Loucy (cell line): ENCODE measurements around the gene CSPG4.
"Not testable (repeated sequence)": the region's sequence is repeated elsewhere in the genome, so short reads cannot be mapped to it uniquely, and the experiment has no call there.

Experiments used
- H2AFZ ChIP-seq: fragments of 200-600 bp; sonication (generic); 2 replicates; pipeline ENCODE4 v1.6.0; 2016; ENCODE audit warnings: antibody characterized with exemption, mild to moderate bottlenecking, low read length, moderate library complexity
- H3F3A ChIP-seq: fragments of 200-600 bp; 2 replicates; pipeline ENCODE4 v1.6.0; 2016; ENCODE audit warnings: antibody characterized with exemption, low read depth, mild to moderate bottlenecking
- H3K27me3 ChIP-seq: fragments of 200-600 bp; sonication (generic); 2 replicates; pipeline ENCODE4 v1.6.1; 2014; ENCODE audit warnings: low read length, mild to moderate bottlenecking; ENCODE audit not compliant: insufficient read depth, poor library complexity, severe bottlenecking
- H3K36me3 ChIP-seq: fragments of 200-600 bp; sonication (generic); 2 replicates; pipeline ENCODE4 v1.6.1; 2016; ENCODE audit warnings: low read length; ENCODE audit not compliant: insufficient read depth
- H3K4me1 ChIP-seq: fragments of 200-600 bp; sonication (generic); 2 replicates; pipeline ENCODE4 v1.5.1; 2014; ENCODE audit warnings: low read length, mild to moderate bottlenecking; ENCODE audit not compliant: insufficient read depth, poor library complexity, severe bottlenecking
- H3K4me2 ChIP-seq: fragments of 200-600 bp; sonication (generic); 2 replicates; pipeline ENCODE4 v1.6.0; 2014; ENCODE audit warnings: antibody characterized with exemption, low read length, low read depth, mild to moderate bottlenecking; ENCODE audit not compliant: poor library complexity, severe bottlenecking
- H3K4me3 ChIP-seq: fragments of 200-600 bp; sonication (generic); 2 replicates; pipeline ENCODE4 v1.5.1; 2014; ENCODE audit warnings: low read length, mild to moderate bottlenecking, mixed read lengths; ENCODE audit not compliant: poor library complexity, severe bottlenecking
- H3K79me2 ChIP-seq: fragments of 200-600 bp; sonication (generic); 2 replicates; pipeline ENCODE4 v1.6.1; 2014; ENCODE audit warnings: low read length; ENCODE audit not compliant: insufficient read depth
- H3K9ac ChIP-seq: fragments of 200-600 bp; sonication (generic); 2 replicates; pipeline ENCODE4 v1.6.0; 2014; ENCODE audit warnings: mild to moderate bottlenecking, low read depth, low read length, moderate library complexity; ENCODE audit not compliant: poor library complexity, severe bottlenecking
- H3K9me2 ChIP-seq: fragments of 200-600 bp; sonication (generic); replicated peaks from 2 replicates; pipeline ENCODE4 v1.6.1; 2016; ENCODE audit warnings: low read depth, low read length, mixed read lengths
- H3K9me3 ChIP-seq: fragments of 200-600 bp; sonication (generic); 2 replicates; pipeline ENCODE4 v1.6.1; 2014; ENCODE audit warnings: mild to moderate bottlenecking, antibody characterized with exemption, low read length, low read depth; ENCODE audit not compliant: insufficient read depth
- H4K20me1 ChIP-seq: fragments of 200-600 bp; sonication (generic); 2 replicates; pipeline ENCODE4 v1.6.0; 2014; ENCODE audit warnings: antibody characterized with exemption, low read length, mild to moderate bottlenecking; ENCODE audit not compliant: insufficient read depth, poor library complexity, severe bottlenecking
- CTCF ChIP-seq: fragments of 200-600 bp; sonication (generic); conservative IDR thresholded peaks from 2 replicates; pipeline ENCODE4 v1.5.1; 2014; ENCODE audit warnings: mild to moderate bottlenecking, antibody characterized with exemption, low read length
- EZH2phosphoT487 ChIP-seq: fragments of 200-600 bp; IDR thresholded peaks from 2 replicates; pipeline ENCODE4 v1.6.1; 2018; ENCODE audit warnings: antibody characterized with exemption, mild to moderate bottlenecking, moderate library complexity, borderline replicate concordance

CSPG4 gene

GRCh38 chr15:75686212-75686642 is 26.4 kb downstream of the CSPG4 start:
- H3K4me2 ChIP-seq, H3K9me3 ChIP-seq, H4K20me1 ChIP-seq, H3K4me3 ChIP-seq, H3K36me3 ChIP-seq, H3K9ac ChIP-seq, H3K4me1 ChIP-seq, H2AFZ ChIP-seq, H3K27me3 ChIP-seq, H3K9me2 ChIP-seq, H3K79me2 ChIP-seq, H3F3A ChIP-seq: not testable (repeated sequence)
- peak; percentile 54 for TF ChIP-seq CTCF

GRCh38 chr15:75685195-75685594 is 27.5 kb downstream of the CSPG4 start:
- Histone ChIP-seq H3K4me1 (no peaks in the 10 kb centered on the region), H3K4me2 (no peak overlapping the region), H3K9me2 (no peaks in the 10 kb centered on the region), H3K9me3 (no peaks in the 10 kb centered on the region), H2AFZ (no peak overlapping the region), H3K36me3 (no peaks in the 10 kb centered on the region), H3K9ac (no peak overlapping the region), H3K27me3 (no peaks in the 10 kb centered on the region), H3K79me2 (no peaks in the 10 kb centered on the region), H3K4me3 (no peak overlapping the region), H3F3A (no peaks in the 10 kb centered on the region), H4K20me1 (no peaks in the 10 kb centered on the region)
- TF ChIP-seq CTCF, result no peak
- no peak for TF ChIP-seq EZH2phosphoT487

GRCh38 chr15:75684648-75685047 is 28.0 kb downstream of the CSPG4 start:
- H3K79me2 ChIP-seq, result no peaks in the 10 kb centered on the region
- no peak overlapping the region for H3K4me2 ChIP-seq
- no peak overlapping the region for H3K4me3 ChIP-seq
- no peaks in the 10 kb centered on the region for H4K20me1 ChIP-seq
- H3F3A ChIP-seq, result no peaks in the 10 kb centered on the region
- TF ChIP-seq CTCF (no peak), EZH2phosphoT487 (no peak)
- H3K36me3 ChIP-seq, result no peaks in the 10 kb centered on the region
- H3K9ac ChIP-seq, result no peak overlapping the region
- H3K9me3 ChIP-seq, result no peaks in the 10 kb centered on the region
- no peaks in the 10 kb centered on the region for H3K27me3 ChIP-seq
- H2AFZ ChIP-seq, result no peak overlapping the region
- no peaks in the 10 kb centered on the region for H3K9me2 ChIP-seq
- H3K4me1 ChIP-seq, result no peaks in the 10 kb centered on the region
